HL-60/S4 treated with retinoic acid at 250 ng/mL for 4 days and 3 days (cell line): ENCODE results near the gene NUP93.
"Not testable (repeated sequence)": the region's sequence is repeated elsewhere in the genome, so short reads cannot be mapped to it uniquely, and the experiment has no call there.

Source experiments
- in situ Hi-C: fragments of 300-500 bp; cut with MboI; formaldehyde crosslinking; loops from 2 replicates; pipeline ENCODE4 v1.7.0; 2022; ENCODE audit warnings: low sequenced_read_pairs

NUP93 gene

DNA sequence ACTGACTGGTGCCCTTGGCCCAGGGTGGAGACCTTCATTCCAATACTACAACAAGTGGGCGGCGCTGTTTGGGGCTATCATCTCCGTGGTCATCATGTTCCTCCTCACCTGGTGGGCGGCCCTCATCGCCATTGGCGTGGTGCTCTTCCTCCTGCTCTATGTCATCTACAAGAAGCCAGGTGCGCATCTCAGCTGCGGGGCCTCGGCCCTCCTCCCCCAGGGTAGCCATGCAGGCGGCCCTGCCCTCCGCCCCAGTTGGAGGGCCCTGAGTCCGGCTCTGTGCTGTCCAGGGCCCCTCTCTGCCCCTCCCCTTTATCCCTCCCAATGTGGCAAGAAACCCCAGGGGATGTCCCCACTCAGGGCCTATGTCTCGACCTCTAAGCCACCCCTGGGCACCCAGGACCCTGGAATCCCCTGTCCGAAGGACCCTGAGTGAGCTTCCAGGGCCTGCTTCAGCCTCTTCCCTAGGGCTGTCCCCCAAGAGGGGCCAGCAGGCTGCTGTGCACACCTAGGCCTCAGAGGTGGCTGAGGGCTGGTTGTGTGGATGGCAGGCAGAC lies 154.2 kb downstream of the NUP93 start:
- in situ Hi-C loops = no loop called here

DNA sequence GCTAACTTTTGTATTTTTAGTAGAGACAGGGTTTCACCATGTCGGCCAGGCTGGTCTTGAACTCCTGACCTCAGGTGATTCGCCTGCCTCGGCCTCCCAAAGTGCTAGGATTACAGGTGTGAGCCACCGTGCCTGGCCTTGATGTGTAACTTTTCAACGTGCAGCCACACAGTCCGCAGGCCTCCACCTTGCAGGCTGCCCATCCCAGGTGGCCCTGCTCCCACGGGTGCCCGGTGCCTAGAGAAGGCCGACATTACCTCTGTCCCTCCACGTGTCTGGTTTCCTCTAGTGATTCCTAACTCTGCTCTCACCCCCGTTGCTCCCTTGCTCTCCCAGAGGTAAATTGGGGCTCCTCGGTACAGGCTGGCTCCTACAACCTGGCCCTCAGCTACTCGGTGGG lies 155.0 kb downstream of the NUP93 start:
- in situ Hi-C loops = not testable (repeated sequence)

DNA sequence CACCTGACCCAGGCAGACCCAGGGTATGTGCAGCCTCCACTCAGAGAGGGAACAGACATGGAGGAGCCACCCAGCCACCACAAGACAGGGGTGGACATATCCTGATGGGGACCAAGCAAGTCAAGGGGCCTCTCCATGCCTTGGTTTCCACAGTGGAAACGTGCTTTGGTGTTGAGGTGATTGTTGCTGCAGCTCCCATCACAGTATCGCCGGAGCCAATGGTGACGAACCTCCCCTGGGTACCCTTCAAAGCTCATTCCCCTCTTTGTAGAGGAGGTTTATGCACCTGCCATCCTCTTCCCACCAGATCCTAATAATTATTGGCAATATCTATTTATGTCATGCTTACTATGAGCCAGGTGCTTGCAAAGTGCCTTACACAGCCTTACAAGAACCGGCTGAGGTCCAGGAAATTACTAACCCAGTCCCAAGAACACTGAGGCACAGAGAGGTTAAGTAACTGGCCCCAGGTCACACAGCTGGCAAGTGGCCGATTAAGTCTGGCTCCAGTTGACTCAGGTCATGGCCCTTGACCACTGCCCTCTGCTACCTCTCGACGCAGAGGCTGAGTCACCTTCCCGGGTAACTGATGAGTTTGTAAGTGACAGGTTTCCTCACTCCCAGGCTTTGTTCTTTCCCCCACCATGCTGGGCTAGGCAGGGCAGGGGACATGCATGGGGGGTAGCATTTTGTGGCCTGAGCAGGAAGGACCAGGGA lies 155.7 kb downstream of the NUP93 start:
- in situ Hi-C loops = no loop called here

DNA sequence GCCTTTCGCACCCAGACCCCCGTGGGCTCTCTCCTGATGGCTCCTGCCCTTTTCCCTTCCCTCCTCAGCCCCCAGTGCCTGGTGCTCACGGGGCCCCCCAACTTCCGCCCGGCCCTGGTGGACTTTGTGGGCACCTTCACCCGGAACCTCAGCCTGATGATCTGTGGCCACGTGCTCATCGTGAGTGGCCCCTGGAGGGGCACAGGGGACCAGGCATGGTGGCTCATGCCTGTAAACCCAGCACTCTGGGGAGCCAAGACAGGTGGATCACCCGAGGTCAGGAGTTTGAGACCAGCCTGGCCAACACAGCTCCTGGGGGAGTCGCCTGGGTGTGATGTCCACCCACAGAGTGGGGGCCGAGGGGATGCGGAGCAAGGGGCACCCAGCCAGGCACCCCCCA lies 156.4 kb downstream of the NUP93 start:
- in situ Hi-C loops = no loop called here

DNA sequence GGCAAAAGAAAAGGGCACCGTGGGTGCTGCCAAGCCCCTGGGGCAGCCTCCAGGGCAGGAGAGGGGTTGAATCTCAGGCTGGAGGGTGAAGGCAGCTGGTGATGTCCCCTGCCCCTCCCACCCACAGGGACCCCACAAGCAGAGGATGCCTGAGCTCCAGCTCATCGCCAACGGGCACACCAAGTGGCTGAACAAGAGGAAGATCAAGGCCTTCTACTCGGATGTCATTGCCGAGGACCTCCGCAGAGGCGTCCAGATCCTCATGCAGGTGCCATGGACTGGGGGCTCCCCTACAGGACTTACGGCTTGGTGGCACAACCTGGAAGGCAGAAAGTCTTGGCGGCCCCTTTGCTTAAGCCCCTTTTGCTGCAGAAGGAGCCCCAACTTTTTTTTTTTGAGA lies 156.9 kb downstream of the NUP93 start:
- in situ Hi-C loops = no loop called here

DNA sequence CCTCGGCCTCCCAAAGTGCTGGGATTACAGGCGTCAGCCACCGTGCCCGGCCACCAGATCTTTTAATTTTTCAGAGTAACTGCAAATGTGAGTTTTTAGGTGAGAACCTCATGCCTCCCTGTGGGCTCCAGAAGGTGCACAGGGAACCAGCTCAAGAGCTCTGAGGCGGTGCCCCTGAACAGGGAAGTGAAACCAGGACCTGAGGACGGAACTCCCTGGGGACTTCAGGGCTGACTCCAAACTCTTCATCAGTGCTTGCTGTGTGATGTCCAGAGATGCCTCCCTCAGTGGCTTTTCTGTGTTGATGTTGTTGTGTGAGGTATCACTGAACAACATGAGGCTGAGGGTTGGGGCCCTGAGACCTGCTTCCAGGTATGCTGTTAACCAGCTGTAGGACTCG lies 158.9 kb downstream of the NUP93 start:
- in situ Hi-C loops = no loop called here

DNA sequence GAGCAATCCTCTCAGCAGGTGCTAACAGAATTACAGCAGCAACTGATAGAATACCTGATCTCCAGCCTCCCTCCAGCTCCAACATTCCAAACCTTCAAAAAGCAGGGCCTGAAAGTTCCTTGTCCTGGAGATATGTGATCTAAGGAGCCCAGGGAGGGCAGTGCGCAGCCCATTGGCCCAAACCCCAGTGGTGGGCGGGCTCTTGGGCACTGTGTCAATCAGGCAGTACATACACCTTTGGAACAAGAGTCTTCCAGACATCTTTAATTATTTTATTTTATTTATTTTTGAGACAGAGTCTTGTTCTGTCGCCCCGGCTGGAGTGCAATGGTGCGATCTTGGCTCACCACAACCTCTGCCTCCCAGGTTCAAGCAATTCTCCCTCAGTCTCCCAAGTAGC lies 159.3 kb downstream of the NUP93 start:
- in situ Hi-C loops = no loop called here

DNA sequence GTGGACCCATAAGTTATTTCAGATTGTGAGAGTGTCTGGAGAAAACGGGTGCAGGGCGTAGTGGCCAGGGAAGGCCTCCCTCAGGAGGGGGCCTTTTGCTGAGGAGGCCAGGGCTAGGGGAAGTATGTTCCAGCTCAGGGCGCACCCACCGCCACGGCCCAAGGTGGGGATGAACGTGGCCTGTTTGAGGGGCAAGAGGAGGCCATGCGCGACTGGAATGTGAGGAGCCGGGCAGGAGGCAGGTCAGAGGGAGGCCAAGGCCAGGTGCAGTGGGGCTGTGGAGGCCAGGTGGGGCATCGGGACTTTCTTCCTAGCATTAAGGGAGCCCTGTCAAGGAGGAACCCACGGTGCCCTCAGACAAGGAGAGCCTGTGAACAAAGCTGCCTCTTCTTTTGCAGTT lies 161.8 kb downstream of the NUP93 start:
- in situ Hi-C loops = no loop called here

DNA sequence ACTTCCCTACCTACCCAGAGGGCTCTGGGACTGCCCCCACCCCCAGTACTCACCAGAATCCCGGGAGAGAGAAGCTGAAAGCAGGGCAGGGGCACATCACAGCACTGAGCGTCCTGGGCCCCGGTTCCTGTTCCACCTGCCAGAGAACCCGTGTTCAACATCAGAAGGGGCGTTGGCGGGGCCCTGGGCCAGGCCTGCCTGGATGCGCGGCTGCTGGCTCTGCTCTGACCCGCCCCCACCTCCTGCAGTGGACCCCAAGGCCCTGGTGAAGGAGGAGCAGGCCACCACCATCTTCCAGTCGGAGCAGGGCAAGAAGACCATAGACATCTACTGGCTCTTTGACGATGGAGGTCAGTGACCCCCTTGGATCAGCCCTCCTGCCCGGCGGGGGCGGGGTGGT lies 162.8 kb downstream of the NUP93 start:
- in situ Hi-C loops = no loop called here

DNA sequence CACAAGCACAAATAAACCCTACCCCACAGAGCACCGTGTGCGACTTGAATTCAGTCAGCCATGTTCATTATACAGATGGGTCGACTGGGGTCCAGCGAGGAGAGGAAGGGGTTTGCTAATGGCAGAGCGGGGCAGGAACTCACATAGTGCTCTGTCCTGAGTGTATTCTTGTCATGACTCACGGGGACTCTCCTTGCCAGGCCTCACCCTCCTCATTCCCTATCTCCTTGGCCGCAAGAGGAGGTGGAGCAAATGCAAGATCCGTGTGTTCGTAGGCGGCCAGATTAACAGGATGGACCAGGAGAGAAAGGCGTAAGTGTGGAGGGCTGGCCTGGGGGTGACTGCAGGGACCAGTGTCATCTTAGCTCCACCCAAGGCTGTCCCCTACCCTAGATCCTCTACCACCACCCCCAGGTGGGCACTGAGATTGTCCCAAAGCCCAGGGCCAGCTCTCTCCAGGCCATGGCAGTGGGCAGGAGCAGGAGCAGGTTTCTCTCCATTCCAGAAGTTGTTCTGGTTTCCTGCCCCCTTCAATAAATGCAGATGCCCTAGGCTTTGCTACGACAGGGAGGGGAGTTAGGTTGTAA lies 164.5 kb downstream of the NUP93 start:
- in situ Hi-C loops = no loop called here

DNA sequence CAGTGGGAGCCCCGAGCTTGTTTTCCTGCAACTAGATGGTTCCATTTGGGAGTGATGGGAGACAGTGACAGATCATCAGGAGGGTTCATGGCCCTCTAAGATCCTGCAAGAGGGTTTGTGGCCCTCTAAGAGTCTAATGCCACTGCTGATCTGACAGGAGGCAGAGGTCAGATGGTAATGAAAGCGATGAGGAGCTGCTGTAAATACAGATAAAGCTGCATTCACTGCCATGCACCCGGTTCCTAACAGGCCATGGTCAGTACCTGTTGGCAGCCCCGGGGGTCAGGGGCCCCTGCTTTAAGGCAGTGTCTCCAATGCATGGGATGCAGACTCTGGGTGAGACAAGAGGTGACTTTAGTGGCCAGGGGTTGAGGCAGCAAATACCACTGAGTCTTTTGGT lies 165.9 kb downstream of the NUP93 start:
- in situ Hi-C loops = no loop called here

DNA sequence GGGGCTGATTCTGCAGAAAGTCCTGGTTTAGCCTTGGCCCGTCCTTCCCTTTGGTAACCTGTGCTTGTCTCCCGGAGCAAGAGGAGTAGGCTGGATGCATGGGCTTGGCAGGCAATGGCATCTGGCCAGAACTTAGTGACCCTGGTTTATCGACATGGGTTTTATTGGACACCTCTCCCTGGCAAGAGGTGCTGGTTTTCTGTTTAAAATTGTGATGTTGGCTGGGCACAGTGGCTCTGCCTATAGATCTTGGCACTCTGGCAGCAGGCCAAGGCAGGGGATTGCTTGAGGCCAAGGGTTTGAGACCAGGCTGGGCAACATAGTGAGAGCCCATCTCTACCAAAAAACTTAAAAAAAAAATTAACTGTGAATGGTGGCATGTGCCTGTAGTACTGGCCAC lies 166.3 kb downstream of the NUP93 start:
- in situ Hi-C loops = no loop called here

DNA sequence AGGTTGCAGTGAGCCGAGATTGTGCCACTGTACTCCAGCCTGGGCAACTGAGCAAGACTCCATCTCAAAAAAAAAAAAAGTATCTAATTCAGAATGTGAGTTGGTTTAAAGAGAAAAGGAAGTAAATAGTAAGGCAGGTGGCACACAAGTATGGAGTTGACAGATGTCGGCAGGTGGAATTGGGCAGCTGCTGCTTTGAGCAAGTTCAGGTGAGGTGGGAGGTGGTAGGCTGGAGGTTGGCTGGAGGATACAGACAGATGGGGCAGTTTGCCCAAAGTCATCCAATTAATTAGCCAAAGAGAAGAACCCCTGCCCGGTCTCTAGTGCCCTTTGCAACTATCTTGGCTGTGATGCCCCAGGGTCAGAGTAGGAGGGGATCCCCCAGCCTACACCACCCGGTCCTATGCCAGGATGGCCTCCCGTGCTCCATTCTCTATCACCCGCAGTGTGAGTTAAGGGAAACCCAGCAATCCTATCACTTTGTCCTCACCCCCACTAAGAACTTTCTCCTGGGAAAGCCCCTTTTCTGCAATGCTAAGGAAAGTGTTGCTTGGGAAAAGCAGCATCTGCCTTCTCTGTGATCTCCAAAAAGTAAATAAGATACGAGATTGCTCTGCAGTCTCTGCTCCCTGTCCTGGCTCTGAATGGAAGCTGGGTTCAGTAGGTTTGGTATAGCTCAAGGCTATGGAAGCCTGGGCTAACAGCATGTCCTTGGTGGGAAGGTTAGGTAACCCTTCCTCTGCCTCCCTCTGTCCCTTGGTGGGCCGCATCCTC lies 167.3 kb downstream of the NUP93 start:
- in situ Hi-C loops = no loop called here

DNA sequence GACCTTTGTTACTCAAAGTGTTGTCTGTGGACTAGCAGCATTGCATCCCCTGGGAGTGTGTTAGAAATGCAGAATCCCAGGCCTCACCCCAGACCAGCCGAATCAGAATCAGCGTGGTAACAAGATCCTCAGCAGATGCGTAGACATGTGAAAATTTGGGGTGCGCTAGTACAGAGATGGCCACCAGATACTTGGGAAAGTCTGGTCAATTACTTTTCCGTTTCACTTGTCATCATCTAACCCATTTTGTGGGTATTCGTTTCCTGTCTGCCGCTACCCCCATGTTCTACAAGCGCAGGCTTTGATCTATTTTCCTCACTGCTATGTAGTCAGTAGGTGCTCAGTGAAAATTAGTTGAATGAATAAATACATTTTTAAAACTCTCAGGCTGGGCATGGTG lies 168.9 kb downstream of the NUP93 start:
- in situ Hi-C loops = no loop called here
